ENCODE results near the gene CNEP1R1.

The CNEP1R1 gene

GRCh38 chr16:50065624-50066481 lies 40.8 kb downstream of the CNEP1R1 start, which contains the start of gene HEATR3:
Gene HEATR3 (plus strand): TSS chr16:50065970. CDS start chr16:50066132, 162 bp downstream.
- peak; percentile 97 for DNase-seq

DNA sequence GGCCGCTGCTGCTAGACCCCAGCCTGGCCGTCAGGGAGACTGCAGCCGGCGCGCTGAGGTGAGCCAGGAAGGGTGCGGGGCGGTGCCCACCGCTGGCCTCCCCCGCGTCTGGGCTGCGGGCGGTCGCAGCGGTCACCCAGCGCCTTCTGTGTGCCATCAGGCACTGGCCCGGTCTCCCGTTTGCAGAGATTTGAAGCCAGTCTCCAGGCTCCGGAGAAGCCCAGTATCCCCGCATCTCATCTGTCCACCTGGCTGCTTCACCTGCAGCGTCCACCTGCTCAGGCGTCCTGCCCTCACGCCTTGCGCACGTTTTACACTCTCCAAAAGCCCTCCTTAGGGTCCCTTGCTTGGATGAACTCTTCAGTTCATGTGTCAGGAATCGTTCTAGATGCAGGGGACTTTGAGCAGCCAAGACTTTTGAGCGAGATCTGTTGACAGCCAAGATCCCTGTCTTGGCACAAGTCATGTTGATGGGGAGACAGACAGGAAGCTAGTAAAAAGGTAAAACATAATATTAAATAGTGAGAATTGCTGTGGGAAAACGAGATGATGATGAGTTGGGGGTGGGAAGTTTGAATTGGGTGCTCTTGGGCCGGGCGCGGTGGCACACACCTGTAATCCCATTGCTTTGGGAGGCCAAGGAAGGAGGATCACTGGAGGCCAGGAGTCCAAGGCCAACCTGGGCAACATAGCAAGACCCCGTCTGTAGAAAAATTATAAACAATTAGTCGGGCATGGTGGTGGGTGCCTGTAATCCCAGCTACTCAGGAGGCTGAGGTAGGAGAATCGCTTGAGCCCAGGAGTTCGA lies 41.7 kb downstream of the CNEP1R1 start:
- no peak for DNase-seq

GRCh38 chr16:50067290-50067853 lies 42.3 kb downstream of the CNEP1R1 start:
- DNase-seq = peak; percentile 33

DNA sequence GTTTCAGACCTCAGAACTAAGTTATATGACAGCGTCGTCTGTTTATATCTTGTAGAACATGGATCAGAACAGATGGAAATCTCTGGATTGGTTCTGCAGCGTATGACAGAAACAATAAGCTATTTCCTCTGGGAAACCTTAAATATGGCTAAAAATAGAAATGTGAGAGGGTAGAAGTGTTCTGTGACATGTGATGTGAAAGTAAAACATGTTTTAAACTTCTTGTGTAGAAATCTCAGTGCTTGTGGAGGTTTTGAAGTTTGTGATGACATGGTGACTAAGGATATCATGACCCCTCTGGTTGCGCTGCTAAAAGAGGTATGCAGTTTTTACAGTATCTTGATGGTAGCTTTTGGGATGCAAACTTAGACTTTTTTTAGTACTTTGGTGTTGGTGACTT lies 43.5 kb downstream of the CNEP1R1 start:
- DNase-seq = no peak

GRCh38 chr16:50069060-50069459 lies 44.0 kb downstream of the CNEP1R1 start:
- DNase-seq = no peak

- no peak for DNase-seq
Observed at GRCh38 chr16:50071075-50071671, 46.1 kb downstream of the CNEP1R1 start.

GRCh38 chr16:50072730-50073129 lies 47.7 kb downstream of the CNEP1R1 start:
- DNase-seq = no peak

DNA sequence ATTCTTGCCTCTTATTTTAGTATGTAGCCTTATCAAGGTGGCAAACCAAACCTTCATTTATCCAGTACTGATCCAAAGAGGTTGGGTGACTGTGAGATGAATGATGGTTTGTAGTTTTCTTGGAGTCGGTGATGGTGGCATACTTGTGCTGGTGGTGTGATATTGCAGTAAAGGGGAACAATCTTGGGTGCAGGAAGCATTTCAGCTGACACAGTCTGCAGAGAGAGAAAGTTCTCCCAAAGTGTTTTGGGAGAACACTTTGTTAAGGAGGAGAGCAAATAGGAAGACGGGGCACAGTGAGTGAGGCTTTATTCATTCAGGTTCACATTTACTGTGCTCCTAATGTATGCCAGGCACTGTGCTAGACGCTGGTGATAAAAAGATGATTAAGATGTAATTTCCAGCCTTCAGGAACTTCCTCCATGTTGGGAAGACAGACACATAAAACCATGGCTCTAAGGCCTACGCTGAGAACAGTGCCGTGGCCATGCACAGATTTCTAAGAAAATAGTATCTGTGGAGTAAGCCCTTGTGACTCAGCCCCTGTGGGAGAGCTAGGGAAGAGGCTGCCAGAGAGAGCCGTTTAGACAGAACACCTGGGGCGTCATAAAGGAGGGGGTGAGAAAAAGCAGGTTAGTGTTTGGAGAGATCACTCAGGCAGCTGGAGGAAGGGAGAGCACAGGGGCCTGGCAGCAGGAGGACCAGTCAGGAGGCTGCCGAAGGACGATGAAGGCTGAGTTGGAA lies 54.5 kb downstream of the CNEP1R1 start:
- no peak for DNase-seq

DNA sequence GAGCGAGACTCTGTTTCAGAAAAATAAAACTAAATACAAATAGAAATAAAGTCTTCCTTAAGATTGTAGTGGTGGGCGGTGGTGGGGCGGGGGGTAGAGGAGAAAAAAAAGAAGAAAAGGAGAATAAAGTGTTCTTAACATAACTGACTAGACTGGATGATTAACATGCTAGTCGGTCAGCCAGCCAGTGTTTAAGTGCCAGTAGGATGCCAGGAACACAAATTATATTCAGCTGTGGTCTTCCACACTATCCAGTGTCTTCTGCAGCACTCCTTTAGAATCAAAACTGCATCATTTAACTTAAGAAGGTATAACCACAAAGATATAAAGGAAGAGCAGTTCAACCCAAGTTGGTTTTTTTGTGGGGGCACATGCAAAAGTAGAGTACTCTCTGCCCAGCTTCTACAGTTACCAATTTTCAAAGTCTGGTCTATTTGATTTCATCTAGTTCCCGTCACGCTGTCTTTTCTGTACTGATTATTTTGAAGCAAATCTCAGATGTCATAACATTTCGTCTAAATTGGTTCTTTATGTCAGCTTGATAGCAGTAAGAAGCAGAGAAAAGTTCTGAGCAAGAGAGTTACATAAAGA lies 56.5 kb downstream of the CNEP1R1 start:
- DNase-seq = no peak

- no peak for DNase-seq
Observed at GRCh38 chr16:50083996-50084395, 59.0 kb downstream of the CNEP1R1 start.

- no peak for DNase-seq
Observed at GRCh38 chr16:50086176-50086575, 61.2 kb downstream of the CNEP1R1 start.
